ENCODE results near the gene CAP2.
"Not testable (repeated sequence)": the region's sequence is repeated elsewhere in the genome, so short reads cannot be mapped to it uniquely, and the experiment has no call there.

Gene CAP2

GRCh38 chr6:17396256-17396655 is 2.9 kb downstream of the CAP2 start:
- no peaks in the 10 kb centered on the region for H3K27me3 ChIP-seq (ENCODE audit: control insufficient read depth in 2 of 2, insufficient read depth in 2 of 2, low read length in 2 of 2)
- H3K4me1 ChIP-seq (ENCODE audit: control insufficient read depth in 2 of 2, insufficient read depth in 2 of 2, low read length in 2 of 2): peaks cover 0 to 8% of the 10 kb centered on the region in 2 donors
- no peak overlapping the region for H3K9ac ChIP-seq (ENCODE audit: low read depth in 1 of 2, low read length in 2 of 2)
- no peak overlapping the region for H3K4me3 ChIP-seq (ENCODE audit: low read length in 2 of 2)
- H3K36me3 ChIP-seq (ENCODE audit: control insufficient read depth in 2 of 2, insufficient read depth in 2 of 2, low read length in 2 of 2): no peaks in the 10 kb centered on the region
- no peak overlapping the region for H3K27ac ChIP-seq (ENCODE audit: low read depth in 2 of 2, low read length in 2 of 2)
- no peaks in the 10 kb centered on the region for H3K9me3 ChIP-seq (ENCODE audit: control insufficient read depth in 2 of 2, low read length in 2 of 2)

- no peak overlapping the region for H3K4me3 ChIP-seq (ENCODE audit: low read length in 2 of 2)
- H3K36me3 ChIP-seq (ENCODE audit: control insufficient read depth in 2 of 2, insufficient read depth in 2 of 2, low read length in 2 of 2): no peaks in the 10 kb centered on the region
- H3K4me1 ChIP-seq (ENCODE audit: control insufficient read depth in 2 of 2, insufficient read depth in 2 of 2, low read length in 2 of 2): peaks cover 0 to 8% of the 10 kb centered on the region in 2 donors
- no peak overlapping the region for H3K27ac ChIP-seq (ENCODE audit: low read depth in 2 of 2, low read length in 2 of 2)
- no peaks in the 10 kb centered on the region for H3K27me3 ChIP-seq (ENCODE audit: control insufficient read depth in 2 of 2, insufficient read depth in 2 of 2, low read length in 2 of 2)
- no peaks in the 10 kb centered on the region for H3K9me3 ChIP-seq (ENCODE audit: control insufficient read depth in 2 of 2, low read length in 2 of 2)
- H3K9ac ChIP-seq (ENCODE audit: low read depth in 1 of 2, low read length in 2 of 2): no peak overlapping the region
Measured at GRCh38 chr6:17397764-17398194, 4.4 kb downstream of the CAP2 start.

GRCh38 chr6:17405181-17405943 is 12.0 kb downstream of the CAP2 start:
- not testable (repeated sequence) for H3K27me3 ChIP-seq (ENCODE audit: control insufficient read depth in 2 of 2, insufficient read depth in 2 of 2, low read length in 2 of 2); H3K9ac ChIP-seq (ENCODE audit: low read depth in 1 of 2, low read length in 2 of 2); H3K4me3 ChIP-seq (ENCODE audit: low read length in 2 of 2); H3K4me1 ChIP-seq (ENCODE audit: control insufficient read depth in 2 of 2, insufficient read depth in 2 of 2, low read length in 2 of 2); H3K36me3 ChIP-seq (ENCODE audit: control insufficient read depth in 2 of 2, insufficient read depth in 2 of 2, low read length in 2 of 2); H3K9me3 ChIP-seq (ENCODE audit: control insufficient read depth in 2 of 2, low read length in 2 of 2); H3K27ac ChIP-seq (ENCODE audit: low read depth in 2 of 2, low read length in 2 of 2)

- Histone ChIP-seq H3K27ac (ENCODE audit: low read depth in 2 of 2, low read length in 2 of 2) (no peak overlapping the region), H3K4me1 (ENCODE audit: control insufficient read depth in 2 of 2, insufficient read depth in 2 of 2, low read length in 2 of 2) (no peaks in the 10 kb centered on the region), H3K27me3 (ENCODE audit: control insufficient read depth in 2 of 2, insufficient read depth in 2 of 2, low read length in 2 of 2) (no peaks in the 10 kb centered on the region), H3K9me3 (ENCODE audit: control insufficient read depth in 2 of 2, low read length in 2 of 2) (no peaks in the 10 kb centered on the region), H3K4me3 (ENCODE audit: low read length in 2 of 2) (no peak overlapping the region), H3K36me3 (ENCODE audit: control insufficient read depth in 2 of 2, insufficient read depth in 2 of 2, low read length in 2 of 2) (no peaks in the 10 kb centered on the region), H3K9ac (ENCODE audit: low read depth in 1 of 2, low read length in 2 of 2) (no peak overlapping the region)
Measured at GRCh38 chr6:17405944-17406245, 12.5 kb downstream of the CAP2 start.

GRCh38 chr6:17408081-17408480 is 14.7 kb downstream of the CAP2 start:
- H3K27me3 ChIP-seq (ENCODE audit: control insufficient read depth in 2 of 2, insufficient read depth in 2 of 2, low read length in 2 of 2): no peaks in the 10 kb centered on the region
- no peak overlapping the region for H3K9ac ChIP-seq (ENCODE audit: low read depth in 1 of 2, low read length in 2 of 2)
- no peaks in the 10 kb centered on the region for H3K9me3 ChIP-seq (ENCODE audit: control insufficient read depth in 2 of 2, low read length in 2 of 2)
- no peak overlapping the region for H3K27ac ChIP-seq (ENCODE audit: low read depth in 2 of 2, low read length in 2 of 2)
- no peaks in the 10 kb centered on the region for H3K4me1 ChIP-seq (ENCODE audit: control insufficient read depth in 2 of 2, insufficient read depth in 2 of 2, low read length in 2 of 2)
- no peak overlapping the region for H3K4me3 ChIP-seq (ENCODE audit: low read length in 2 of 2)
- H3K36me3 ChIP-seq (ENCODE audit: control insufficient read depth in 2 of 2, insufficient read depth in 2 of 2, low read length in 2 of 2): no peaks in the 10 kb centered on the region

GRCh38 chr6:17410281-17410680 is 16.9 kb downstream of the CAP2 start:
- H3K27ac ChIP-seq (ENCODE audit: low read depth in 2 of 2, low read length in 2 of 2): no peak overlapping the region

GRCh38 chr6:17413313-17413750 is 19.9 kb downstream of the CAP2 start:
- no peak overlapping the region for H3K4me3 ChIP-seq (ENCODE audit: low read length in 2 of 2)
- H3K36me3 ChIP-seq (ENCODE audit: control insufficient read depth in 2 of 2, insufficient read depth in 2 of 2, low read length in 2 of 2): no peaks in the 10 kb centered on the region
- no peaks in the 10 kb centered on the region for H3K27me3 ChIP-seq (ENCODE audit: control insufficient read depth in 2 of 2, insufficient read depth in 2 of 2, low read length in 2 of 2)
- no peaks in the 10 kb centered on the region for H3K4me1 ChIP-seq (ENCODE audit: control insufficient read depth in 2 of 2, insufficient read depth in 2 of 2, low read length in 2 of 2)
- H3K27ac ChIP-seq (ENCODE audit: low read depth in 2 of 2, low read length in 2 of 2): no peak overlapping the region
- no peak overlapping the region for H3K9ac ChIP-seq (ENCODE audit: low read depth in 1 of 2, low read length in 2 of 2)
- no peaks in the 10 kb centered on the region for H3K9me3 ChIP-seq (ENCODE audit: control insufficient read depth in 2 of 2, low read length in 2 of 2)

More at GRCh38 chr6:17410281-17410680, 16.9 kb downstream of the CAP2 start:
- no peak overlapping the region for H3K9ac ChIP-seq (ENCODE audit: low read depth in 1 of 2, low read length in 2 of 2)
- no peaks in the 10 kb centered on the region for H3K4me1 ChIP-seq (ENCODE audit: control insufficient read depth in 2 of 2, insufficient read depth in 2 of 2, low read length in 2 of 2)
- no peak overlapping the region for H3K4me3 ChIP-seq (ENCODE audit: low read length in 2 of 2)
- no peaks in the 10 kb centered on the region for H3K27me3 ChIP-seq (ENCODE audit: control insufficient read depth in 2 of 2, insufficient read depth in 2 of 2, low read length in 2 of 2)
- H3K9me3 ChIP-seq (ENCODE audit: control insufficient read depth in 2 of 2, low read length in 2 of 2): no peaks in the 10 kb centered on the region
- H3K36me3 ChIP-seq (ENCODE audit: control insufficient read depth in 2 of 2, insufficient read depth in 2 of 2, low read length in 2 of 2): no peaks in the 10 kb centered on the region

- H3K4me3 ChIP-seq (ENCODE audit: low read length in 2 of 2); H3K9ac ChIP-seq (ENCODE audit: low read depth in 1 of 2, low read length in 2 of 2); H3K27me3 ChIP-seq (ENCODE audit: control insufficient read depth in 2 of 2, insufficient read depth in 2 of 2, low read length in 2 of 2); H3K36me3 ChIP-seq (ENCODE audit: control insufficient read depth in 2 of 2, insufficient read depth in 2 of 2, low read length in 2 of 2); H3K9me3 ChIP-seq (ENCODE audit: control insufficient read depth in 2 of 2, low read length in 2 of 2); H3K4me1 ChIP-seq (ENCODE audit: control insufficient read depth in 2 of 2, insufficient read depth in 2 of 2, low read length in 2 of 2); H3K27ac ChIP-seq (ENCODE audit: low read depth in 2 of 2, low read length in 2 of 2): not testable (repeated sequence)
Measured at GRCh38 chr6:17414395-17414794, 21.0 kb downstream of the CAP2 start.

- no peaks in the 10 kb centered on the region for H3K9me3 ChIP-seq (ENCODE audit: control insufficient read depth in 2 of 2, low read length in 2 of 2)
- H3K36me3 ChIP-seq (ENCODE audit: control insufficient read depth in 2 of 2, insufficient read depth in 2 of 2, low read length in 2 of 2): no peaks in the 10 kb centered on the region
- H3K4me1 ChIP-seq (ENCODE audit: control insufficient read depth in 2 of 2, insufficient read depth in 2 of 2, low read length in 2 of 2): no peaks in the 10 kb centered on the region
- no peak overlapping the region for H3K9ac ChIP-seq (ENCODE audit: low read depth in 1 of 2, low read length in 2 of 2)
- H3K4me3 ChIP-seq (ENCODE audit: low read length in 2 of 2): no peak overlapping the region
- no peak overlapping the region for H3K27ac ChIP-seq (ENCODE audit: low read depth in 2 of 2, low read length in 2 of 2)
- no peaks in the 10 kb centered on the region for H3K27me3 ChIP-seq (ENCODE audit: control insufficient read depth in 2 of 2, insufficient read depth in 2 of 2, low read length in 2 of 2)
Measured at GRCh38 chr6:17415321-17415720, 21.9 kb downstream of the CAP2 start.

GRCh38 chr6:17416806-17417205 is 23.4 kb downstream of the CAP2 start:
- Histone ChIP-seq H3K36me3 (ENCODE audit: control insufficient read depth in 2 of 2, insufficient read depth in 2 of 2, low read length in 2 of 2) (no peaks in the 10 kb centered on the region), H3K27me3 (ENCODE audit: control insufficient read depth in 2 of 2, insufficient read depth in 2 of 2, low read length in 2 of 2) (no peaks in the 10 kb centered on the region), H3K9me3 (ENCODE audit: control insufficient read depth in 2 of 2, low read length in 2 of 2) (no peaks in the 10 kb centered on the region), H3K4me3 (ENCODE audit: low read length in 2 of 2) (no peak overlapping the region), H3K9ac (ENCODE audit: low read depth in 1 of 2, low read length in 2 of 2) (no peak overlapping the region), H3K27ac (ENCODE audit: low read depth in 2 of 2, low read length in 2 of 2) (no peak overlapping the region), H3K4me1 (ENCODE audit: control insufficient read depth in 2 of 2, insufficient read depth in 2 of 2, low read length in 2 of 2) (no peaks in the 10 kb centered on the region)

- Histone ChIP-seq H3K4me1 (ENCODE audit: control insufficient read depth in 2 of 2, insufficient read depth in 2 of 2, low read length in 2 of 2) (no peaks in the 10 kb centered on the region), H3K27ac (ENCODE audit: low read depth in 2 of 2, low read length in 2 of 2) (no peak overlapping the region), H3K4me3 (ENCODE audit: low read length in 2 of 2) (no peak overlapping the region), H3K9ac (ENCODE audit: low read depth in 1 of 2, low read length in 2 of 2) (no peak overlapping the region), H3K36me3 (ENCODE audit: control insufficient read depth in 2 of 2, insufficient read depth in 2 of 2, low read length in 2 of 2) (no peaks in the 10 kb centered on the region), H3K27me3 (ENCODE audit: control insufficient read depth in 2 of 2, insufficient read depth in 2 of 2, low read length in 2 of 2) (no peaks in the 10 kb centered on the region), H3K9me3 (ENCODE audit: control insufficient read depth in 2 of 2, low read length in 2 of 2) (no peaks in the 10 kb centered on the region)
Measured at GRCh38 chr6:17417817-17418216, 24.4 kb downstream of the CAP2 start.

Measured in mucosa of rectum (tissue), 2 donors.